ENCODE results near the gene IFNK.

DNA sequence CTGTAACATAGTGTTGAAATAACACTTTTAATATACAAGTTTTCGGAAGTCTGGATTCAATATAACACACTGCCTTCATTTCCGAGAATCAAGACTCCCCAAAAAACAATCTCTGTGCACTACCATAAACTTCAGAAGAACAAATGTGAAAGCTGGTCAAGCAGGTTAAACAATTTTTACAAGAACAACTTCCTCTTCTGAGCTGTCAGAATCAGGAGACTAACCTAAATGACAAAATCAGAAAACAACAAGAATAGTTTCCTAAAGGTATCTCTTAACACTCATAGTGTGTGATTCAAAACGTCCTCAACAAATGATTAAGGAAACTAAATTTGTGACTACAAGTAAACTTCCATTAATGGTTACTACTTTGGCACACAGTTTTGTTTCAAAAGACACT lies 37.6 kb downstream of the IFNK start:
- TF ChIP-seq, protein P1, sequence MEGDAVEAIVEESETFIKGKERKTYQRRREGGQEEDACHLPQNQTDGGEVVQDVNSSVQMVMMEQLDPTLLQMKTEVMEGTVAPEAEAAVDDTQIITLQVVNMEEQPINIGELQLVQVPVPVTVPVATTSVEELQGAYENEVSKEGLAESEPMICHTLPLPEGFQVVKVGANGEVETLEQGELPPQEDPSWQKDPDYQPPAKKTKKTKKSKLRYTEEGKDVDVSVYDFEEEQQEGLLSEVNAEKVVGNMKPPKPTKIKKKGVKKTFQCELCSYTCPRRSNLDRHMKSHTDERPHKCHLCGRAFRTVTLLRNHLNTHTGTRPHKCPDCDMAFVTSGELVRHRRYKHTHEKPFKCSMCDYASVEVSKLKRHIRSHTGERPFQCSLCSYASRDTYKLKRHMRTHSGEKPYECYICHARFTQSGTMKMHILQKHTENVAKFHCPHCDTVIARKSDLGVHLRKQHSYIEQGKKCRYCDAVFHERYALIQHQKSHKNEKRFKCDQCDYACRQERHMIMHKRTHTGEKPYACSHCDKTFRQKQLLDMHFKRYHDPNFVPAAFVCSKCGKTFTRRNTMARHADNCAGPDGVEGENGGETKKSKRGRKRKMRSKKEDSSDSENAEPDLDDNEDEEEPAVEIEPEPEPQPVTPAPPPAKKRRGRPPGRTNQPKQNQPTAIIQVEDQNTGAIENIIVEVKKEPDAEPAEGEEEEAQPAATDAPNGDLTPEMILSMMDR (IDR thresholded peaks at IDR 0.05; ENCODE audit: insufficient read depth, low read depth, low read length) = no peak
- TF ChIP-seq EZH2 (IDR thresholded peaks at IDR 0.05; ENCODE audit: insufficient read depth, low read length) = no peak

Measured in astrocyte (in vitro differentiated cells and primary cell).